ENCODE measurements around the gene RANBP10.

DNA sequence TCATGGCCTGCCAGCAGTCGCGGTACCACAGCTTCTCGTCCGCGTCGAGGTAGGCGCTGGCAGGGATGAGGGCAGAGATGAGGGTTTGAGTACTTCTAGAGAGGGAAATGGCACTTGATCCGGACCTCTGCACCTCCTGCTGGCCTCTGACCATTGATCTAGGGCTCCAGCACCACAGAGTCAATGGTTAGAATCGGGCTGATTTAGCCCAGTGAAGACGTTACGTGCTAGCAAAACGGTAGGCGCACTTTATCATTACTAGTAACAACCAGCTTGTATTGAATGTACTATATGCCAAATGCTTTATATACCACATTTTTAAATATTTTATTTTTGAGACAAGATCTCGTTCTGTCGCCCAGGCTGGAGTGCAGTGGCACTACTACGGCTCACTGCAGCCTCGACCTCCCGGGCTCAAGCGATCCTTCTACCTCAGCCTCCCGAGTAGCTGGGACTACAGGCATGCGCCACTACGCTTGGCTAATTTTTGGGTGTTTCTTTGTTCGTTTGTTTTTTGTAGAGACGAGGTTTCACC, 855 bp upstream of the RANBP10 start:
- no peak for TF ChIP-seq REST (IDR thresholded peaks at IDR 0.05)
- peak; percentile 13 for TF ChIP-seq CTCF (IDR thresholded peaks at IDR 0.05; ENCODE audit: low read depth, low read length, missing input control)
- peak; percentile 16 to 40 for TF ChIP-seq RAD21 (IDR thresholded peaks at IDR 0.05)
- TF ChIP-seq TAF1 (conservative IDR thresholded peaks at IDR 0.05) = no peak
- TF ChIP-seq EGR1 (IDR thresholded peaks at IDR 0.05; ENCODE audit: low read depth in 2 of 2) = no peak
- no peak for TF ChIP-seq JUND (IDR thresholded peaks at IDR 0.05)
- TF ChIP-seq MAX (IDR thresholded peaks at IDR 0.05) = no peak
- no peak for TF ChIP-seq ATF3 (IDR thresholded peaks at IDR 0.05)

Data from liver (tissue), 3 donors.